ENCODE measurements around the gene CD22. TPM values are rescaled to one million over a fixed set of nuclear protein-coding genes. Genes with fewer than 3 reads are reported as not detected.

Gene CD22
- total and polyA plus RNA-seq, 2 of the 13 experiments (the other 11 are each of a cell fraction or from before 2014, with no cell fraction given) = 0.71 to 1.7 TPM

DNA sequence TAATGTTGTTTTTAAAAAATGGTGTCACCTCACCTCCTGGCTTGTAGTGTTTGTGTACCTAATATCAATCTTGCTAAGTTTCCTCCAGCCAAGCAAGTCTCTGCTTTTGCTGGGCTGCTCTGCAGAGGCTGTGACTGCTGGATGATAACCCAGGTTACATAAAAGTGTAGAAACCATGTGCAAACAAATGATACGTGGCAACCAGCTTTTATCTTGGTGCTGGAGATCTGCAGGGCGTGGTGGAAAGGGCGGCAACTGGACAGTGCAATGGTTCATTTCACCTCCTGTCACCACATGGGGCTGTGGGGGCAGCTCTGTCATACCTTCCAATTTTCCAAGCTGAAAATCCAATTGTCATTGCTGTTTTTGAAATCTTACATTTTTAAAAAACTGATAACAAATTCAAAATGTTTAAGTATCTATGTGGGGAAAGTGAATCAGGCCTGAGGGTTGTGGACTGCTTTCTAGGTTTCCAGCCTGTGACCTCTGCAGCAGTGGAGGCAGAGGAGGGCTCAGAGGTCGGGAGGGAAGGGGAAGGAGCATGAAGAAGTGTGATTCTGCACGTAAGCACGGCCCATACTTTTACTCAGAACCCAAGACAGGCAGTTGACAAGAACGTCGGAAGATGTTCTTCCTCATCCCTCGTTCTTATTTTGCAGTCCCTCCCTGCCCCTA lies 51.6 kb downstream of the CD22 start (continued):
- TF ChIP-seq SP5 (CRISPR knock-in tag; IDR thresholded peaks at IDR 0.05; ENCODE audit: borderline replicate concordance, low read depth) = peak; percentile 92
- TF ChIP-seq ZNF441 (CRISPR knock-in tag; IDR thresholded peaks at IDR 0.05; ENCODE audit: borderline replicate concordance) = 0 out of 2 replicates have a peak, but pooled peaks have one; percentile 50
- peak; percentile 79 for TF ChIP-seq ARNTL (CRISPR knock-in tag; IDR thresholded peaks at IDR 0.05)
- TF ChIP-seq, protein P1, sequence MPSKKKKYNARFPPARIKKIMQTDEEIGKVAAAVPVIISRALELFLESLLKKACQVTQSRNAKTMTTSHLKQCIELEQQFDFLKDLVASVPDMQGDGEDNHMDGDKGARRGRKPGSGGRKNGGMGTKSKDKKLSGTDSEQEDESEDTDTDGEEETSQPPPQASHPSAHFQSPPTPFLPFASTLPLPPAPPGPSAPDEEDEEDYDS (CRISPR knock-in tag; IDR thresholded peaks at IDR 0.05) = peak; percentile 81
- TF ChIP-seq TGIF2 (CRISPR knock-in tag; IDR thresholded peaks at IDR 0.05) = peak; percentile 78
- 0 out of 2 replicates have a peak, but pooled peaks have one; percentile 33 for TF ChIP-seq ZSCAN9 (CRISPR knock-in tag; IDR thresholded peaks at IDR 0.05; ENCODE audit: borderline replicate concordance)
- TF ChIP-seq ZNF383 (CRISPR knock-in tag; IDR thresholded peaks at IDR 0.05; ENCODE audit: borderline replicate concordance) = no peak
- no peak for TF ChIP-seq RFX3 (CRISPR knock-in tag; IDR thresholded peaks at IDR 0.05)
- peak; percentile 71; the same call in 1 of the 2 replicates for TF ChIP-seq HMG20A (CRISPR knock-in tag; IDR thresholded peaks at IDR 0.05; ENCODE audit: borderline replicate concordance)
- TF ChIP-seq, protein P2, sequence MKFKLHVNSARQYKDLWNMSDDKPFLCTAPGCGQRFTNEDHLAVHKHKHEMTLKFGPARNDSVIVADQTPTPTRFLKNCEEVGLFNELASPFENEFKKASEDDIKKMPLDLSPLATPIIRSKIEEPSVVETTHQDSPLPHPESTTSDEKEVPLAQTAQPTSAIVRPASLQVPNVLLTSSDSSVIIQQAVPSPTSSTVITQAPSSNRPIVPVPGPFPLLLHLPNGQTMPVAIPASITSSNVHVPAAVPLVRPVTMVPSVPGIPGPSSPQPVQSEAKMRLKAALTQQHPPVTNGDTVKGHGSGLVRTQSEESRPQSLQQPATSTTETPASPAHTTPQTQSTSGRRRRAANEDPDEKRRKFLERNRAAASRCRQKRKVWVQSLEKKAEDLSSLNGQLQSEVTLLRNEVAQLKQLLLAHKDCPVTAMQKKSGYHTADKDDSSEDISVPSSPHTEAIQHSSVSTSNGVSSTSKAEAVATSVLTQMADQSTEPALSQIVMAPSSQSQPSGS (CRISPR knock-in tag; IDR thresholded peaks at IDR 0.05) = peak; percentile 40; the same call in 1 of the 2 replicates
- peak; percentile 50; the same call in 1 of the 2 replicates for TF ChIP-seq HHEX (CRISPR knock-in tag; IDR thresholded peaks at IDR 0.05)
- TF ChIP-seq KDM5B (CRISPR knock-in tag; IDR thresholded peaks at IDR 0.05; ENCODE audit: borderline replicate concordance) = 0 out of 2 replicates have a peak, but pooled peaks have one; percentile 25
- TF ChIP-seq, protein P3, sequence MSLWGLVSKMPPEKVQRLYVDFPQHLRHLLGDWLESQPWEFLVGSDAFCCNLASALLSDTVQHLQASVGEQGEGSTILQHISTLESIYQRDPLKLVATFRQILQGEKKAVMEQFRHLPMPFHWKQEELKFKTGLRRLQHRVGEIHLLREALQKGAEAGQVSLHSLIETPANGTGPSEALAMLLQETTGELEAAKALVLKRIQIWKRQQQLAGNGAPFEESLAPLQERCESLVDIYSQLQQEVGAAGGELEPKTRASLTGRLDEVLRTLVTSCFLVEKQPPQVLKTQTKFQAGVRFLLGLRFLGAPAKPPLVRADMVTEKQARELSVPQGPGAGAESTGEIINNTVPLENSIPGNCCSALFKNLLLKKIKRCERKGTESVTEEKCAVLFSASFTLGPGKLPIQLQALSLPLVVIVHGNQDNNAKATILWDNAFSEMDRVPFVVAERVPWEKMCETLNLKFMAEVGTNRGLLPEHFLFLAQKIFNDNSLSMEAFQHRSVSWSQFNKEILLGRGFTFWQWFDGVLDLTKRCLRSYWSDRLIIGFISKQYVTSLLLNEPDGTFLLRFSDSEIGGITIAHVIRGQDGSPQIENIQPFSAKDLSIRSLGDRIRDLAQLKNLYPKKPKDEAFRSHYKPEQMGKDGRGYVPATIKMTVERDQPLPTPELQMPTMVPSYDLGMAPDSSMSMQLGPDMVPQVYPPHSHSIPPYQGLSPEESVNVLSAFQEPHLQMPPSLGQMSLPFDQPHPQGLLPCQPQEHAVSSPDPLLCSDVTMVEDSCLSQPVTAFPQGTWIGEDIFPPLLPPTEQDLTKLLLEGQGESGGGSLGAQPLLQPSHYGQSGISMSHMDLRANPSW (CRISPR knock-in tag; IDR thresholded peaks at IDR 0.05; ENCODE audit: borderline replicate concordance) = 0 out of 2 replicates have a peak, but pooled peaks have one; percentile 26
- TF ChIP-seq KAT8 (CRISPR knock-in tag; IDR thresholded peaks at IDR 0.05) = peak; percentile 48
- TF ChIP-seq CBX1 (IDR thresholded peaks at IDR 0.05; ENCODE audit: low read depth) = peak; percentile 14
- TF ChIP-seq PHF21A (CRISPR knock-in tag; IDR thresholded peaks at IDR 0.05) = peak; percentile 51; the same call in 1 of the 2 replicates
- TF ChIP-seq ZFP36L1 (CRISPR knock-in tag; IDR thresholded peaks at IDR 0.05) = no peak
- TF ChIP-seq ZMYM4 (CRISPR knock-in tag; IDR thresholded peaks at IDR 0.05) = peak; percentile 24; the same call in 1 of the 2 replicates
- TF ChIP-seq ZNF672 (CRISPR knock-in tag; IDR thresholded peaks at IDR 0.05) = no peak
- TF ChIP-seq FOXA1 (IDR thresholded peaks at IDR 0.05) = no peak
- peak; percentile 73 for TF ChIP-seq FOXA1 (CRISPR knock-in tag; IDR thresholded peaks at IDR 0.05)
- TF ChIP-seq, protein P4, sequence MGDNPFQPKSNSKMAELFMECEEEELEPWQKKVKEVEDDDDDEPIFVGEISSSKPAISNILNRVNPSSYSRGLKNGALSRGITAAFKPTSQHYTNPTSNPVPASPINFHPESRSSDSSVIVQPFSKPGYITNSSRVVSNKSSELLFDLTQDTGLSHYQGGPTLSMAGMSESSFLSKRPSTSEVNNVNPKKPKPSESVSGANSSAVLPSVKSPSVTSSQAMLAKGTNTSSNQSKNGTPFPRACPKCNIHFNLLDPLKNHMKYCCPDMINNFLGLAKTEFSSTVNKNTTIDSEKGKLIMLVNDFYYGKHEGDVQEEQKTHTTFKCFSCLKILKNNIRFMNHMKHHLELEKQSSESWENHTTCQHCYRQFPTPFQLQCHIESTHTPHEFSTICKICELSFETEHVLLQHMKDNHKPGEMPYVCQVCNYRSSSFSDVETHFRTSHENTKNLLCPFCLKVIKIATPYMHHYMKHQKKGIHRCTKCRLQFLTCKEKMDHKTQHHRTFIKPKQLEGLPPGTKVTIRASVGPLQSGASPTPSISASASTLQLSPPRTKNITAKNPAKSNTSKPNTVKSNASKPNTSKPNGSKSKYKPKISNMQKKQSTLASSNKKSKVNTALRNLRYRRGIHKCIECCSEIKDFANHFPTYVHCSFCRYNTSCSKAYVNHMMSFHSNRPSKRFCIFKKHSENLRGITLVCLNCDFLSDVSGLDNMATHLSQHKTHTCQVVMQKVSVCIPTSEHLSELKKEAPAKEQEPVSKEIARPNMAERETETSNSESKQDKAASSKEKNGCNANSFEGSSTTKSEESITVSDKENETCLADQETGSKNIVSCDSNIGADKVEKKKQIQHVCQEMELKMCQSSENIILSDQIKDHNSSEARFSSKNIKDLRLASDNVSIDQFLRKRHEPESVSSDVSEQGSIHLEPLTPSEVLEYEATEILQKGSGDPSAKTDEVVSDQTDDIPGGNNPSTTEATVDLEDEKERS (CRISPR knock-in tag; IDR thresholded peaks at IDR 0.05) = 0 out of 2 replicates have a peak, but pooled peaks have one; percentile 64

Measured in HepG2 (cell line).